Activated CD8-positive, alpha-beta T cell treated with anti-CD3 and anti-CD28 coated beads for 36 hours (primary cell): ENCODE results near the gene GJC2. TPM values are rescaled to one million over a fixed set of nuclear protein-coding genes. Genes with fewer than 3 reads are reported as not detected.

Experiments used
- ATAC-seq: fragments of 200-7000 bp; cut with Tn5 transposase; one replicate; pipeline ENCODE4 v1.10.0; 2021; ENCODE audit warnings: mild to moderate bottlenecking, moderate library complexity
- CTCF ChIA-PET: fragments of 350-600 bp; sonication (Branson Sonifier 250); formaldehyde crosslinking; loops from one replicate; lab custom pipeline; 2021; ENCODE audit warnings: antibody characterized with exemption; lab: Charles Lee
- POLR2A ChIA-PET: fragments of 350-600 bp; sonication (Branson Sonifier 250); formaldehyde crosslinking; loops from one replicate; lab custom pipeline; 2021; ENCODE audit warnings: antibody characterized with exemption; lab: Charles Lee
- DNase-seq: peaks from one replicate; pipeline ENCODE4 v3.0.0-alpha.2; 2020
- H3K27ac Mint-ChIP-seq: one replicate; pipeline ENCODE4 v1.8.0; 2021; ENCODE audit warnings: mild to moderate bottlenecking, mixed read lengths
- H3K27me3 Mint-ChIP-seq: one replicate; pipeline ENCODE4 v1.8.0; 2021; ENCODE audit warnings: mixed read lengths
- H3K36me3 Mint-ChIP-seq: one replicate; pipeline ENCODE4 v1.8.0; 2021; ENCODE audit warnings: low read depth, mixed read lengths
- H3K4me1 Mint-ChIP-seq: one replicate; pipeline ENCODE4 v1.8.0; 2021; ENCODE audit warnings: low read depth, mixed read lengths
- H3K4me3 Mint-ChIP-seq: one replicate; pipeline ENCODE4 v1.8.0; 2021; ENCODE audit warnings: mild to moderate bottlenecking, moderate library complexity, mixed read lengths
- H3K9me3 Mint-ChIP-seq: one replicate; pipeline ENCODE4 v1.8.0; 2021; ENCODE audit warnings: mixed read lengths
- CTCF ChIP-seq: fragments of 200-600 bp; IDR thresholded peaks from one replicate; pipeline ENCODE4 v1.8.0; 2022; ENCODE audit warnings: antibody characterized with exemption, mild to moderate bottlenecking
- intact Hi-C: fragments of 100-400 bp; cut with micrococcal nuclease; formaldehyde crosslinking; loops from one replicate; pipeline ENCODE4 v1.10.0; 2022
- total RNA-seq, 2 experiments: library from RNA; stranded (reverse); gene quantifications; one replicate each; pipeline ENCODE4 v1.2.3, GENCODE V29; 2021

GJC2 gene
- total RNA-seq, 2 experiments from 2014 or later: 3.4 to 3.5 TPM

- no peak for TF ChIP-seq CTCF
- Mint-ChIP-seq H3K27ac (peak overlapping the region; percentile 32), H3K4me3 (peak overlapping the region; percentile 63), H3K27me3 (no peaks in the 10 kb centered on the region), H3K4me1 (peaks cover 3% of the 10 kb centered on the region), H3K36me3 (peaks cover 4% of the 10 kb centered on the region), H3K9me3 (peaks cover 5% of the 10 kb centered on the region)
- DNase-seq: no peak
- intact Hi-C loops: no loop called here
- ChIA-PET POLR2A (interaction anchor here (1.4 kb wide), 1 partner anchor 10 kb away, joined by 3 read pairs; no protein-coding TSS in a partner anchor), CTCF (interaction anchor here (0.9 to 5.8 kb wide), 4 partner anchors 9 to 122 kb away, joined by 4 to 51 read pairs (median 10); no protein-coding TSS in a partner anchor)
- ATAC-seq: peak; percentile 82
These were observed 28.8 kb upstream of the GJC2 start for GRCh38 chr1:228120857-228121489.

GRCh38 chr1:228122921-228123441 lies 26.7 kb upstream of the GJC2 start:
- no peak overlapping the region for H3K27ac Mint-ChIP-seq
- no peak for TF ChIP-seq CTCF
- peaks cover 3% of the 10 kb centered on the region for H3K36me3 Mint-ChIP-seq
- peaks cover 3% of the 10 kb centered on the region for H3K4me1 Mint-ChIP-seq
- H3K4me3 Mint-ChIP-seq: no peak overlapping the region
- peaks cover 2% of the 10 kb centered on the region for H3K9me3 Mint-ChIP-seq
- CTCF ChIA-PET: interaction anchor here (1.0 to 5.8 kb wide), 3 partner anchors 8 to 124 kb away, joined by 3 to 51 read pairs (median 10); no protein-coding TSS in a partner anchor
- H3K27me3 Mint-ChIP-seq: peaks cover 3% of the 10 kb centered on the region
- no peak for ATAC-seq
- intact Hi-C loops: no loop called here
- POLR2A ChIA-PET: interaction anchor here (1.1 to 1.6 kb wide), 3 partner anchors 15 to 45 kb away, joined by 3 read pairs; no protein-coding TSS in a partner anchor
- no peak for DNase-seq

- ATAC-seq (no peak), DNase-seq (no peak)
- no peak overlapping the region for H3K4me3 Mint-ChIP-seq
- CTCF ChIA-PET: interaction anchor here (3.4 to 5.8 kb wide), 2 partner anchors 7 to 124 kb away, joined by 10 to 51 read pairs; no protein-coding TSS in a partner anchor
- POLR2A ChIA-PET: interaction anchor here (1.1 to 1.6 kb wide), 2 partner anchors 19 to 45 kb away, joined by 3 read pairs; no protein-coding TSS in a partner anchor
- TF ChIP-seq CTCF: no peak
- H3K27me3 Mint-ChIP-seq: peaks cover 3% of the 10 kb centered on the region
- peaks cover 3% of the 10 kb centered on the region for H3K4me1 Mint-ChIP-seq
- intact Hi-C loops: no loop called here
- no peaks in the 10 kb centered on the region for H3K9me3 Mint-ChIP-seq
- H3K36me3 Mint-ChIP-seq: no peaks in the 10 kb centered on the region
- H3K27ac Mint-ChIP-seq: no peak overlapping the region
These were observed 26.2 kb upstream of the GJC2 start for GRCh38 chr1:228123505-228123904.

GRCh38 chr1:228125185-228125584 lies 24.5 kb upstream of the GJC2 start:
- Mint-ChIP-seq H3K27me3 (peaks cover 3% of the 10 kb centered on the region), H3K4me1 (peaks cover 3% of the 10 kb centered on the region), H3K9me3 (no peaks in the 10 kb centered on the region), H3K36me3 (no peaks in the 10 kb centered on the region), H3K4me3 (no peak overlapping the region), H3K27ac (no peak overlapping the region)
- intact Hi-C loops: no loop called here
- ATAC-seq (no peak), DNase-seq (no peak)
- ChIA-PET POLR2A (interaction anchor here (1.0 kb wide), 1 partner anchor 12 kb away, joined by 3 read pairs; no protein-coding TSS in a partner anchor), CTCF (interaction anchor here (2.5 kb wide), 1 partner anchor 126 kb away, joined by 10 read pairs; no protein-coding TSS in a partner anchor)
- TF ChIP-seq CTCF: no peak
